NAMALWA (cell line): ENCODE measurements around the gene TSPAN5.

Source experiments
- DNase-seq: peaks from one replicate; pipeline ENCODE4 v3.0.0-alpha.2; 2015; ENCODE audit warnings: low spot score

TSPAN5 gene

GRCh38 chr4:98673288-98673644 is 14.9 kb upstream of the TSPAN5 start:
- DNase-seq: no peak

DNA sequence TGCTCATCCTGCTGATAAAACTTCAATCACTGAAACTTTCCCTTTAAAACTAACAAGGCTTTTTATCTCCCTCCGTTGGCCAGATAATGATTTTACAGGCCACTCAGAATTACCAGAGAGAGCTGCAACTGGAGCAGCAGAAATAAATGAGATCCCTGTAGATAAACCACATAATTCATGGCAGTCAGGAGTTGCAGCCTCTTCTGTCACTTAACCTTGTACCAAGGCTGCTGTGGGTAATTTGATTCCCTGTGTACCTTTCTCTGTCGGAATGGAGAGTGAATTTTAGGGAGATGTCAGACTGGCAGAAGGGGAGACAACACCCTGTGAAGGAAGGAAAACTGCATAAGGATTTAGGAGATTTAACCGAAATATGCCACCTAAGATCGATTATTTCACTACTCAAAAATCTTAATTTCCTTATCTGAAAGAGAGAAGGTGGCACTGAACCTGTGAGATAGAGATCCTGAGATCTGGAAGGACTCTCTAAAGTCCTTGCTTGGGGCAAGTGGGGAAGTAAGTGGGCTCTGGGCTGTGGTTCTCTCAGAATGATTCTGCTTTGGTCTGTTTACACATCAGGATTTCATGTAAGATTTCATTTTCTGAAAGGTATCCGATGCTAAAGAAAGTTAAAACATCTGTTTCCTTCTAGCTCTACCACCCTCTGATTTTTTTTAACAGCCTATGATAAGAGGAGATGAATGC is 14.3 kb upstream of the TSPAN5 start:
- no peak for DNase-seq

- DNase-seq: no peak
Observed at GRCh38 chr4:98671131-98671530, 12.7 kb upstream of the TSPAN5 start.

- no peak for DNase-seq
Observed at GRCh38 chr4:98670186-98670585, 11.8 kb upstream of the TSPAN5 start.

DNA sequence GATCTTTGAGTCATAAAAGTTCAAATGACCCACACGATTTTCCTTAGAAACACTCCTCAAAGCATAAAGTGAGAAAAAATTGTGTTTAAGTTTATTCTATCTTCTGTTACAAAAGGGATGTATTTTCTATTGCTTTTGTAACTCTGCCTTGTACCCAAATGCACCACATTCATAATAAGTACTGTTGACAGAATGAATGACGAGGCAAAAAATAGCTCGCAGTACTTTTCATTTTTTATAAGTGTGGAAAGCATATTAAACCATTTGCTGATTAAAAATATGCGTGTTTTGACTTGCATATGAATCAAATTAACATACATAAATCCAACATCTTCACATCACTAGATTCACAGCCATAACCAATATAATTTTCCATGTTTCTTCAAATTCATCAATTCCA is 11.2 kb upstream of the TSPAN5 start:
- DNase-seq: no peak

- DNase-seq: peak; percentile 6
Observed at GRCh38 chr4:98664959-98665358, 6.5 kb upstream of the TSPAN5 start.

GRCh38 chr4:98663226-98664006 is 5.0 kb upstream of the TSPAN5 start:
- DNase-seq: no peak

- no peak for DNase-seq
Observed at GRCh38 chr4:98662626-98663225, 4.3 kb upstream of the TSPAN5 start.

GRCh38 chr4:98662055-98662453 is 3.6 kb upstream of the TSPAN5 start:
- no peak for DNase-seq

- no peak for DNase-seq
Observed at GRCh38 chr4:98661371-98662054, 3.1 kb upstream of the TSPAN5 start.

DNA sequence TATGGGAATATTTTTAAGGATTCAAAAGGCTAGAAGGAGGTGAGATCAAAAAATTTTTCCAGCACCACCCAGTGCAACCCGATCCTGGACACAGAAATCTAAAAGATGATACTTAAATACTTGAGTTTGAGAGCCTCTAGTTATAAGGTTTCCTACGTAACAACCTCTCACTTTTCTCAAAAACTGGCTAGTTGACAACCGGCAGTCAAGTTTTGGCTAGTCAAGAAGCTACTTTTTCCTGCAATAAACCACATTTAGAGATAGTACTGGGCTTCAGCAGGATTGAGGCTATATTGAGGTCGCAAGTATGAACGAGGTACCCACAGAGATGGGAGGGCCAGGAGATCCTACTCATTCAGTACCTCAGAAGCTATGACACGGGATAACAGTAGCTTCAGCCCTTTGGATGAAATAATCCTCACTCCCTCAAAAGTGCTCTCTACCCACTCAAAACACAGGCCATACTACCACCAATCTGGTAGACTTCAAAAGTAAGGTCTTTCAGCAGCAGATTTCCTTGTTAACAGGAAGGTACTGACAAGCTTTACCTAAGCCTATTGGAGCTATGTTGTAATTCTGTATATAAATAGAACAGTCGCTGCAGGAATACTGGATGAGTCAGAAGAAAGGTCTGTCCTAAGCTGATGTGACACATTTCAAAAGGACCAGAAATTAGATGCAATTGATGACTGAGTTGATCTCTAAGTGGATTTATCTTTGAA is 1.5 kb upstream of the TSPAN5 start:
- DNase-seq: no peak

DNA sequence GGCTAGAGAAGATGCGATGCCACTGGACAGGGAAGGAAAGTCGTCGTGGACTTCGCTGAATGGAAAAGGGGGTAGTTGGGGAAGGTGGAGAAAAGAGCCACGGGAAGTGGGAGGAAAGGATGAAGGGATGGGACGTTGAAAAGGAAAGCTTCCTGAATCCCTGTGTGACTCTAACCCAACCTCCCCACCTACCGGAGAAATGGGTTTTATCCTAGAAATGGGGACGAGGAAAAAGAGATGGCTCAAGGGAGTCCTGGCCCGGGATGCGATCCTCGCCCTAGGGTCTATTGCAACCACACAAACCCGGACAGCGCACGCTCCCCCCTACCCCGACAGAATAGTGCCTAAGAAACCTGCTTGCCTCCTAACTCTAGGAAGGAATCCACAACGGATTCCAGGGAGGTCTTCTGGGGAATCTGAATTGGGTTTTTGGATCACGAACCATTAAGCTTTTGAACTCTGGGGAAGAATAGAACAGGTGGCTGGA is 738 bp upstream of the TSPAN5 start:
- no peak for DNase-seq

DNA sequence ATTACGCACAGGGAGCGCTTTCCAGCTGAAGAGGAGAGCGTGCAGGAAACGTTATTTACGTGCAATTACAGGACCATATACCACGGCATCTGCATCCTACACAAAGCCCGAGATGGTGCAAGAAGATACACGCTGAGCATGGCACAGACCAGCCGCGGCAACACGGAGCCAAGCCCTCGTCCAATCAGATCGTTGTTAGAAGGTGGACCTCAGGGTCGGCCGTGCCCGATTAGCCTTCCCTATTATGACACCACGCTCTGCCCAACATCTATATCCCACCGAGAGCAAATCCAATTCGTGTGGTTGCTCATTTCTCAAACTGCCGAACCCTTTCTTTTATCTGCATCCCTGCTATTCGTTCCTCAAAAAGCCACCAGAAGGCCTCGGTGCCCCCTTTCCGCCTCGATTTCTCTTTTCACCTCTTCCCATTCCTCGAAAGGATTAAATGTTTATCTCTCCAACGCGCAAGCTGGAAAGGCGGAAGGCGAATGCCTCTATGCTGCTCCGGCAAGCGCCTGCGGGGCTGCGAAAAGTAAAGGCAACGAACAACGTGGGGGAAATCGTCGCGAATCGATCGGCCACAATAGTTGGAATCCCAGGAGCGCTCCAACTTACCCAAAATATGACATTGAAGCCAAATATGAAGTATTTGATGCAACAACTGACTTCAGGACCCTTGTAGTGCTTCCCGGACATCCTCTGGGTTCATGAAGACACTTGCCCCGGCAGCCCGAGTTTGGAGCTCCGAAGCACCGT is 702 bp downstream of the TSPAN5 start:
- DNase-seq: no peak

- no peak for DNase-seq
Observed at GRCh38 chr4:98656886-98657285, 1.5 kb downstream of the TSPAN5 start.

DNA sequence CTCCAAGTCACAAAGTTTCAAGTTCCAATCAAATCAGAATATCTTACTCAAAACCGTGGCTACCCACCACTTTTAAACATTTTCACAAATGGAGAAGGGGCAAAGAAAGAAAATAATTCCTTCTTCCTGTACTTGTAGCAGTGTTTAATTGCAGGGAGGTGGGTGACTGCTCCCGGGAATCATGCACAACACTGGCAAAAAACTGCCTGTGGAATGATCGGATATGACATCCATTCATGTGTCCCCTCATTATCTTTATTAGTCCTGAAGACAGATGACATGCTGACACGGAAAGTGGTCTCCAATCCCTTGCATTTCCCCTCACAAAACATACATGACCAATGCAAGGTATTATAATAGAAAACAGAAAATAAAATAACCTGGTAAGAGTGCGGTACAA is 2.0 kb downstream of the TSPAN5 start:
- no peak for DNase-seq

- no peak for DNase-seq
Observed at GRCh38 chr4:98653890-98654867, 4.2 kb downstream of the TSPAN5 start.

GRCh38 chr4:98652996-98653395 is 5.4 kb downstream of the TSPAN5 start:
- no peak for DNase-seq

DNA sequence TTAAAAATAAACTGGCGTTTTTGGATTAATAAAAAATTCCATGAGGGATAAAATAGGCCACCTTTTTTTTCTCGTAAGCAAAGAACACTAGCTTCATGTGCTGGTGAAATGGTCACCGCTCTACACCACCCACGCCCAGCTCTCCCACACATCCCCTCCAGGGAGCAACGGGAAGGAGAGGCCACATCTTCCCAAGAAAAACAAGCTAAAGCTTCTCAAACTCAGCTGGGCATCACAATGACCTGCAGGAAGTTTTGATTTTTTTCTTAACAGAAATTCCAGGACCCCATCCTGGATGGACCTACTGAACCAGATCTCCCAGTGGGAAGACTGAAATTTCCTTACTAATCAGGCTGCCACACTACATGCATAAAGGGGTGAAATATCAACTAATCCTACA is 9.8 kb downstream of the TSPAN5 start:
- DNase-seq: no peak

DNA sequence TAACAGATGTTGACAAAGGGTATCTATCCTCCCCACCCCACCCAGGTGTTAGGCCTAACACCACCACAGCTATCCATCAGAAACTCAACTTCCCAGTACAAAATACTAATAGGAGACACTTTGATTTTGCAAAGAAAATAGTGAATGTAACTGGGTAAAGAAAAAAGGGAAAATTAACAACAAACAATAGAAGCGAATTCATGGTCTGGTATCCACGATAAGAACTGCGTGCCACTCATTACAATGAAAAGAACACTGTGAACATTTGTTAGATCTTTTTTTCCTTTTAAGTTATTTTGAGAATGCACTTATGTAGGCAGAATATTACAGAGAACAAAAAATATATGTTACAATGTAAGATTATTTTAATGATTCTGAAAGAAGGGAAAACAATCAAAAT is 12.0 kb downstream of the TSPAN5 start:
- DNase-seq: no peak

DNA sequence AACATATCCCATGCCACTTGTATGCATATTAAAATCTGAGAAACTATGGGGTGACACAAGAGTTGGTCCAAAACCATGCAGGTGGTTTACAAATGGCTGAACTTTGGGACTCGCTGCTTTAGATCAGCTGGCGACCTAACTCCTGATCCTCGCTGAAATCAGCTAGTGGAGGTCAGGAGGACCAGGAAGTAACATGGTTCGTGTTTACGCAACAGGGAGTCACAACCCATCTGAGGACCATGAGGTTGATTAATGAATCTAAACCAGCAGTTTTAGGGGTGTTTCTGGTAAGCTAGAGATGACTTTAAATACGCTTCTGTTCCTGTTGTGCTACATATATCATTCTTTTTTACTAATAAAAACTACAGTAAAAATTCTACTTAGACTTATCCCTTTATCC is 12.9 kb downstream of the TSPAN5 start:
- DNase-seq: no peak
